GM18517 (cell line): ENCODE measurements around the gene GRID1.

Experiments
- ATAC-seq: cut with Tn5 transposase; IDR thresholded peaks from one replicate; pipeline ENCODE4 v1.9.1; 2021; ENCODE audit warnings: mild to moderate bottlenecking, moderate library complexity; ENCODE audit not compliant: unreplicated experiment

GRID1 gene

GRCh38 chr10:86295351-86295750 lies 71.2 kb downstream of the GRID1 start:
- ATAC-seq, result no peak

- no peak for ATAC-seq
These were observed 72.0 kb downstream of the GRID1 start for GRCh38 chr10:86294346-86295265.

GRCh38 chr10:86293396-86293791 lies 73.2 kb downstream of the GRID1 start:
- ATAC-seq, result no peak

- ATAC-seq, result no peak
These were observed 73.9 kb downstream of the GRID1 start for GRCh38 chr10:86292462-86293395.

- no peak for ATAC-seq
These were observed 74.8 kb downstream of the GRID1 start for GRCh38 chr10:86291616-86292340.

GRCh38 chr10:86290933-86291615 lies 75.5 kb downstream of the GRID1 start:
- ATAC-seq, result no peak

- no peak for ATAC-seq
These were observed 77.1 kb downstream of the GRID1 start for GRCh38 chr10:86289577-86289868.

- no peak for ATAC-seq
These were observed 77.7 kb downstream of the GRID1 start for GRCh38 chr10:86288695-86289576.

- ATAC-seq, result no peak
These were observed 78.5 kb downstream of the GRID1 start for GRCh38 chr10:86287966-86288579.

- ATAC-seq, result no peak
These were observed 79.3 kb downstream of the GRID1 start for GRCh38 chr10:86287110-86287793.

- no peak for ATAC-seq
These were observed 80.1 kb downstream of the GRID1 start for GRCh38 chr10:86286236-86287109.

GRCh38 chr10:86285136-86285790 lies 81.3 kb downstream of the GRID1 start:
- ATAC-seq, result no peak

- ATAC-seq, result no peak
These were observed 82.1 kb downstream of the GRID1 start for GRCh38 chr10:86284355-86285105.

- no peak for ATAC-seq
These were observed 82.9 kb downstream of the GRID1 start for GRCh38 chr10:86283466-86284287.

- no peak for ATAC-seq
These were observed 83.7 kb downstream of the GRID1 start for GRCh38 chr10:86282664-86283465.
